Ureter (tissue), 1 donor: ENCODE data around the gene KCNF1. TPM values are rescaled to one million over a fixed set of nuclear protein-coding genes. Genes with fewer than 3 reads are reported as not detected.
A peak's percentile ranks its signal among the peaks of the same experiment; 100 is the strongest.
"Not testable (repeated sequence)": the region's sequence is repeated elsewhere in the genome, so short reads cannot be mapped to it uniquely, and the experiment has no call there.

Experiments
- DNase-seq: peaks from one replicate; pipeline ENCODE4 v3.0.0-alpha.2; 2020; ENCODE audit warnings: low spot score
- total RNA-seq: library from RNA; stranded (reverse); gene quantifications from one replicate; pipeline ENCODE4 v1.2.4, GENCODE V29; 2023
- donor health status: DM: yes; HTN: yes; CAD: no.

The KCNF1 gene
- total RNA-seq, 1 donor from 2014 or later = 0.60 TPM

GRCh38 chr2:10939058-10939457 lies 27.3 kb downstream of the KCNF1 start:
- DNase-seq = no peak

- no peak for DNase-seq
Observed at GRCh38 chr2:10940596-10940995, 28.9 kb downstream of the KCNF1 start.

- DNase-seq = no peak
Observed at GRCh38 chr2:10941383-10941782, 29.6 kb downstream of the KCNF1 start.

- DNase-seq = no peak
Observed at GRCh38 chr2:10944799-10945198, 33.1 kb downstream of the KCNF1 start.

- DNase-seq = no peak
Observed at GRCh38 chr2:10946394-10946793, 34.7 kb downstream of the KCNF1 start.

GRCh38 chr2:10947005-10947440 lies 35.3 kb downstream of the KCNF1 start:
- DNase-seq = peak; percentile 57

GRCh38 chr2:10947446-10948187 lies 35.9 kb downstream of the KCNF1 start:
- no peak for DNase-seq

GRCh38 chr2:10948188-10948564 lies 36.4 kb downstream of the KCNF1 start:
- DNase-seq = no peak

- no peak for DNase-seq
Observed at GRCh38 chr2:10948606-10949230, 37.0 kb downstream of the KCNF1 start.

GRCh38 chr2:10949835-10950234 lies 38.1 kb downstream of the KCNF1 start:
- DNase-seq = no peak

- no peak for DNase-seq
Observed at GRCh38 chr2:10951558-10952414, 40.1 kb downstream of the KCNF1 start.

- no peak for DNase-seq
Observed at GRCh38 chr2:10954416-10954815, 42.7 kb downstream of the KCNF1 start.

GRCh38 chr2:10954856-10955818 lies 43.4 kb downstream of the KCNF1 start:
- no peak for DNase-seq

GRCh38 chr2:10956006-10956790 lies 44.5 kb downstream of the KCNF1 start:
- no peak for DNase-seq

- DNase-seq = no peak
Observed at GRCh38 chr2:10957391-10957790, 45.7 kb downstream of the KCNF1 start.

GRCh38 chr2:10958452-10958851 lies 46.7 kb downstream of the KCNF1 start:
- not testable (repeated sequence) for DNase-seq

GRCh38 chr2:10960606-10961489 lies 49.1 kb downstream of the KCNF1 start:
- DNase-seq = no peak

- no peak for DNase-seq
Observed at GRCh38 chr2:10961490-10961875, 49.7 kb downstream of the KCNF1 start.

- DNase-seq = no peak
Observed at GRCh38 chr2:10962004-10962403, 50.3 kb downstream of the KCNF1 start.

GRCh38 chr2:10963155-10963554 lies 51.4 kb downstream of the KCNF1 start:
- DNase-seq = no peak
